GM19455 (cell line): Measurements from ENCODE around the gene CCSER1.

Experiments
- ATAC-seq: cut with Tn5 transposase; IDR thresholded peaks from one replicate; pipeline ENCODE4 v1.9.1; 2021; ENCODE audit not compliant: unreplicated experiment

CCSER1 gene

DNA sequence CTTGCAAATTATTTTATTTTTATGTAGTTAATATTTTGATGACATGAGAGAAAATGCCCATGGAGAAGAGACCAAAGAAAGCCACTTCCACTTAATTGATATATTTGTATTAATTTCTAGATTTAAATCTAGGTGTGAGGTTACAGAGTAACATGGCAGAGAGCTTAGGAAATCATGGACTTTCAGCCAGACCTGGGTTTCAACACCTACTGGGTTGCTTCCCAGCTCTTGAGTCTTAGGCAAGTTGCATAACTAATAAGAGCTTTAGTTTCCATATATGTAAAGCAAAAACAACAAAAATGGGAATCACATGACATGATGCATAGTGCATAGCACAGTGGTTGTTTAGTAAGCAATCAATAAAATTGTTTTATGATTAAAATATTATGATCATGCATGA lies 413.3 kb downstream of the CCSER1 start:
- no peak for ATAC-seq

DNA sequence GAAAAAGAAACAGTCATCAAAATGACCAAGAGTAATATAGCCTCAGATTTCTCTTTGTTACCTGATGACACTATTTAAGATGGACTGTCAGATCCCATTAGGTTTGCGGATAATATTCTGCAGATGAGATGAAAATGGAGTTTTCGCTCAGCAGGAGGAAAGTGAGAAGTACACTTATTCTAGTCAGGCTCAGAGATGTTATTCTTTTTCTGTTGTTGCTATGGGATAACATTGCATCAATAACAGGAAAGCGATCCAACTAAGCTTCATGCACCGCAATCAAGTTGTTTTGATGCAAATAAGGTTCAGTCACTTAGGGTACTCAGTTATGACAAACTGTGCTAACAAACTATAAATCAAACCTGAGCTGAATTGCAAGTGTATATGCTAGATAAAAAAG lies 415.0 kb downstream of the CCSER1 start:
- no peak for ATAC-seq

DNA sequence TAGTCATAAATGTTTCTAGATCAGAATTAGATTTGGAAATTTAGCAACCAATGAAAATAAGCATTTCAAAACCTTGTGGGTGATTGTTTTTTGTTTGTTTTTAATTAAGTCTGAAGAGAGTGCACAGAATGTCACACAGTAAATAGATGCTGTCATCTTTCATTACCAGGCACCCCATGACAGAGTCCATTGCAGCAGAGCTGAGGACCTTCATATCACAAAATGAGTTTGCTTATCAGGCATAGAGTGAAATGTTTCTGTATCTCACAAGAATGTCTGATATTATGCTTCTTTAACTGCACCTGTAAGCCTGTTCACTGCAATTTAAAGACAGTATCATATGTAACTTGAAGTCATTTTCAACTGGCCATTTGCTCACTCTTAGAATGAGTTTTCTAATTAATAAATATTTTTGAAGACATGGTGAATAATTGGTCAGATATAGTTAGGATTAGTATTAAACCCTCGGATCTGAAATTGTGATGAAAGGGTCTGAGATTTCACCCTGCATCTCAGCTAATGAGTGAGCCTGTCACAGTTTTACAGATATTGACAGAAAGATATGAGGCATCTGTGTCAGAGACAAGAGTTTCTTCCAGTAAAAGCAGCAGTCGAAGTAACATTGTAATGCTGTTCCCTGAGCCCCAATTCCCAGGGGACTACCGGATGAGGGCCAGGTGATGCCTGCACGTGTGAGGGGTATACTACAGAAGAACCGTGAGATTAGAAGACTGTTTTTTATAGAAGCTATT lies 416.4 kb downstream of the CCSER1 start:
- ATAC-seq = no peak

DNA sequence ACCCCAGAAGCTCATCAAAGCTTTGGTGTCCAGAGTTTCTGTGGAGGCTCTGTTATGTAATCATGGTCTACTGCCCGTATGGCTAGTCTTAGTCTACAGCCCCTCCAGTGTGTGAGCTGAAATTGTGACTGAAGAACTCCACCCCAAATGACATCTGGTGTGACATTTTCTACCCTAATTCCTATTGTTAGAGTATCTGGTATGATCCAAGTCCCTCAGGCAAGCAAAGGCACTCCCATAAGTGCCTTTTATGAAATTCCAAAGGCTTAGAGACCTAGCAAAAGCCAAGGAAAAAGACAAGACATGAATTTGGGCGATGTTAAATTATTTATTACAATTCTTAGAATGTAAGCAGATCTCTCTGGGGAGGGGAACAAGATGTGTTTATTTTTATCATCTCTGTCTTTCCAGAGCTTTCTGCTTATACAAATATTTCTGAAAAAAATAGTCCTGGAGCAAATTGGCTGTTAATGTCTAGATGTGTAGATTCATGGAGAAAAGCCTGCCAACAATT lies 417.4 kb downstream of the CCSER1 start:
- ATAC-seq = no peak

DNA sequence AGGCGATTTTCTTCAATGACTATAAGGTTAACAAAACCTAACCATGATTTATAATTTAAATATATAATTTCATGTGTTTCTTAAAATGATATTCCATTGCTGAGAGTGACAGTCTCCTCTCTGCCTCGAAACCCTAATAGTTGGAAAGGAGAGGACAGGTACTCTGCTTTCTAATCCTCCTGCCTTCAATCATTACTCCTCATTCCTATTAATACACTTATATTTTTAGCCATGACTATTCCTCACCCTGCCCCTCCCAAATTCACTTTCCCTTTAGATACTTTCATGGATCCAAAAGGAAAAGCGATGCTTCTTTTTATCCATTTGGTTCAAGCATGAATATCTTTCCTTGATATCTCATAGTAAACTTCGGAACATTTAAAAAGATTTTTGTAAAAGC lies 418.2 kb downstream of the CCSER1 start:
- ATAC-seq = no peak

DNA sequence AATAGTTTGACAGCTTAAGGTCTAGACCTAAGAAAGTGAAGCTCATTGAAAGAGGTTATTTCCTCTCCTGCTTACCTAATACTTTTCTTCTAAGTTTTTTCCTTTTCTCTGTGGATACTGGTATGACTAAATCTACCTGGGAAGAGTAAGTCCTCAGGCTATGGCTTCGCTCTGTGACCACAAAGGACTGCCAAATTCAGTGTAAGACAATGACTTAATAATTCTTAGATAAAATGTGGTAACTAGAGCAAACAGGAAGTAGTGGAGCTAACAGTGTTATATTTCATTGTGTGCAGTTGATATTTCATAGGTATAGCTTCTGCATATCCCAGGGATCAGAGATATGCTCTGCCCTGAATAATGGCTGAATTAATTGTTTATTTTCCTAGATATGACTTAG lies 418.9 kb downstream of the CCSER1 start:
- no peak for ATAC-seq

DNA sequence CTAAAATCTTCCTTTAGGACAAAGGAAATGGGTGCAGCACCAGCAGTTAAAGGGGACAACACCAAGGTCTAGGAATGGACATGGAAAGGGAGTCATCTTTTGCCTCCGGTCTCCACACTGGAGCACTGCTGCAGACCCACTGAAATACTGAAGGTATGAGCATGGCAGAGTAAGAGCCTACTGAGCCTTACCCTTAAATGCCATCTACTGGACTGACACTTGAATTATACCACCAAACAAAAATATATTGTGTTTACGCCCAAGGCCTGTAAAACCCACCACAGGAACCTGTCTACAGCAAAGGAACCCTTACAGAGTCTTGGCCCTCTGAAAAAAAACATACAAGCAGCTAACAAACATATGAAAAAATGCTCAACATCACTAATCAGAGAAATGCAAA lies 443.4 kb downstream of the CCSER1 start:
- ATAC-seq = no peak

DNA sequence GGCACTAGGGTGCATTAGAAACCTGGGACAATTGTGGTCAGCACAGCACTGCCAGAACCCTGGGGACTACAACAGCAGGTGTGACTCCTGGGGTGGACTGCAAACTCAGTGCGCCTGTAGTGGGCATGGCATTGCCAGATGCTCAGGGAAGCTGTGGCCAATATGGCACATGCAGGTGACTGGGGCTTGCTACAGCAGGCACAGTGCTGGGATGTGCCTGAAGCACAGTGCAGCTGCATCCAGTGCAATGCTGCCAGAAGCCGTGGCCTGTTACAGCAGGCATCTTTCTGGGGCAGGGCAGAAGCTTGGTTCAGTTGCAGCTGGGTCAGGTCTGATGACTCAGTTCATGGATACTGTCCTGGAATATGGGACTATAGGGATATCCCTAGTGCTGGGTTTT lies 445.8 kb downstream of the CCSER1 start:
- no peak for ATAC-seq

DNA sequence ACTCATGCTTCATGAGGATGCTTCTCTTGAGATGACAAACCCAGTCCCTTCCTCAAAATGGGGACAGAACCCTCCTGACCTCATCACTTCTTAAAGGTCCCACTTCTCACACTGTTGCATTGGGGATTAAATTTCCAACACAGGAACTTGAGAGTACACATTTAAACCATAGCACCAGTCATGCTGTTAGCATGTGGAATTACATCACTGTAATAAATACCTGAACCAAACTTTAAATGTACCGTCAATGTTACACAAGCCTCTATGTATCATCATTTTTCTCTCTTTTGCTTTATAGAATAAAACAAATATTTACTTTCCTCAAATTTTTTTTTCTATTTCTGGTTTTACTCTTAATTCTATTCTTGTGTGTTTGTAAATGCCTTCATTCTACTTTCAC lies 448.2 kb downstream of the CCSER1 start:
- ATAC-seq = no peak

DNA sequence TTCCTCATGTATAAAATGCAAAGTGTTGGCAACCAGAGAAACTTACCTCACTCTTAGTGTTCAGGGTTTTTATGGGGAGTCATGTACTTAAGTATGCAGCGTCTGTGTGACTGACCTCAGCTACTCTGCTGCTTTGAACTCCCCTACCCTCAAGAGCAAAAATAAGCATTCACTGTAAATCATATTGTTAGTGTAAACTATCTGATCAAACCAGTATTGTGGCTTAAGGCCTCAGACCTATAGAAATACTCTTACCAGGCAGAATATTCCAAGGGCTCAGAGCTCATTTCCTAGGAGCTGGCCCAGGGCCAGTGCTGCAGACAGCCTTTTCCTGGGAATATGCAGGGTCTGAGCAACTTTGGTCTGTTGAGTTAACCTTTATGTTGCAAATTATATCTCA lies 453.1 kb downstream of the CCSER1 start:
- ATAC-seq = no peak

DNA sequence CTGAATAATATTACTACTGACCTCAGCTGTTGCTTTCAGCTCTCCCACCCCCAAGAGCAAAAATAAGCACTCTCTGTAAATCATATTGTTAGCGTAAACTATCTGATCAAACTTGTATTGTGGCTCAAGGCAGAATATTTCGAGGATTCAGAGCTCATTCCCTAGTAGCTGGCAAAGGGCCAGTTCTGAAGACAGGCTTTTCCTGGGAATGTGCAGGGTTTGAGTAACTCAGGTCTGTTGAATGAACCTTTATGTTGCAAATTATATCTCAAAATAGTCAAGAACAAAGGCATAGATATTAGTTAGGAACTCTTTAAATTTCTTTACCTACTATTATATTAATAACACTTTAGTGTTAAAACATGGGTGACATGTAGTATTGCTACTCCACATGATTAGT lies 454.9 kb downstream of the CCSER1 start:
- ATAC-seq = no peak

DNA sequence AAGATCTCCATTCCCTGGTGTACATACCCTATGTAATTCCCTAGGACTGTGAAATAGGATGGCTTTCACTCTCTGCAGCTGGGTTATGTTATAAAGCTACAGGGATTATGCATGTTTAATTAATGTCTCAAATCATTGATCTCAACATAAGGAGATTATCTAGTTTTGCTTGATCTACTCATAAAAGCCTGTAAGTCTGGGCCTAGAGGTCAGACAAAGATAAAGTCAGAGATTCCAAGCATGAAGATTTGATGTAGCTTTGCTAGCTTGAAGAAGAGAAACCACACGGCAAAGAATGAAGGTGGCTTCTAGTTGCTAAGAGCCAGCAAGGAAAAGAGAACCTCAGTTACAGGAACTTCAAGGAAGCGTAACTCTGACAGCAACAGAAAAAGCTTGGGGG lies 456.9 kb downstream of the CCSER1 start:
- no peak for ATAC-seq

DNA sequence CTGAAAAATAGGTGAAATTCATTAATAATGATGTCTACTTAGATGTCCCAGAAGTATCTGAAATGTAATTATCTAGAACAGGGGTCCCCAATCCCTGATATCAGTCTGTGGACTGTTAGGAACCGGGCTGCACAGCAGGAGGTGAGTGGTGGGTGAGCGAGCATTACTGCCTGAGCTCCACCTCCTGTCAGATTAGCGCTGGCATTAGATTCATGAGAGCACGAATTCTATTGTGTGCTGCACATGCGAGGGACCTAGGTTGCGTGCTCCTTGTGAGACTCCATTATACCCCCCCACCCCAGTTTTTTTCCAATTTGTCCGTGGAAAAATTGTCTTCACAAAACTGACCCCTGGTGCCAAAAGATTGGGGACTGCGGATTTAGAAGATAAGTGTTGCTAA lies 458.8 kb downstream of the CCSER1 start:
- ATAC-seq = no peak

DNA sequence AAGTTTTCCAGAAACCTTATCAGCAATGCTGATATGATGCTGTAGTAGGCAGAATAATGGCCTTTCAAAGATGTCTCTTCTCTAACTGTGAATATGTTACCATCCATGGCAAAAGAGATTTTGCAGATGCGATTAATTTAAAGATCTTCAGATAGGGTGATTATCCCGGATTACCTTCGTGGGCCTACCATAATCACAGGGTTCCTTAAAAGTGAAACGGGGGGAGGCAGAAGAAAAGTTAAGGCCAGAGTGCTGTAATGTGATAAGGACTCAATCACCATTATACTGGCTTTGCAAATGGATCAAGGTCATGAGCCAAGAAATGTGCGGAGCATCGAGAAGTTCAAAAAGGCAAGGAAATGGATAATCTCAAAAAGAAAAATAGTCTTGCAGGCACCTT lies 459.6 kb downstream of the CCSER1 start:
- no peak for ATAC-seq

DNA sequence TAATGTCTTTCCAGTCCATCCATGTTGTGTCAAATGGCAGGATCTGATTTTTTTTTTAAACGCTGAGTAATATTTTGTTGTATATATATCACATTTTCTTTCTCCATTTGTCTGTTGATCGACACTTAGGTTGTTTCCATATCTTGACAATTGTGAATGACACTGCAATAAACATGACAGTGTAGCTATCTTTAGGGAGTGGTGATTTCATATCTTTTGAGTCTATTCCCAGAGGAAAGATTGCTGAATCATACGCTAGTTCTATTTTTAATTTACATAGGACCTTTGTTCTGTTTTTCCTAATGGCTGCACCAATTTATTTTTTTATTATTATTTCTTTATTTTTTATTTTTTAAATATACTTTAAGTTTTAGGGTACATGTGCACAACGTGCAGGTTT lies 470.7 kb downstream of the CCSER1 start:
- no peak for ATAC-seq

DNA sequence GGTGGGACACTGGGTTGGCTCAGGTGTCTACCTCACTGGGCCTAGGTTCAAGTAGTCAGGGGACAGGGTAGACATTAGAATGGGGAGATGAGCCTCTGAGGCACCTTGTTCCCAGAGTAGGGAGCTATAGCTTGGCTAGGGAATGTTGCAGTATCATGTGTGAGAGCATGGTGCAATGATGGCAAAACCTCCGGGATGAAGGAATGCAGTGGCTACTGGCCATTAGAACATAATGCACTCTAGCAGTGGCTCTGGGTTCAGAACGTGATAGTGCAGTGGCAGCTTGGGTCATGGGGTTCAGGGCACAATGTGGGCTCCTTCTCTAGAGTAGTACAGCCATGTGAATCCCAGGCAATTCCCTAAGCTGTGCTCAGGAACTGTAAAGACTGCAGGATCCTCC lies 471.5 kb downstream of the CCSER1 start:
- ATAC-seq = no peak

DNA sequence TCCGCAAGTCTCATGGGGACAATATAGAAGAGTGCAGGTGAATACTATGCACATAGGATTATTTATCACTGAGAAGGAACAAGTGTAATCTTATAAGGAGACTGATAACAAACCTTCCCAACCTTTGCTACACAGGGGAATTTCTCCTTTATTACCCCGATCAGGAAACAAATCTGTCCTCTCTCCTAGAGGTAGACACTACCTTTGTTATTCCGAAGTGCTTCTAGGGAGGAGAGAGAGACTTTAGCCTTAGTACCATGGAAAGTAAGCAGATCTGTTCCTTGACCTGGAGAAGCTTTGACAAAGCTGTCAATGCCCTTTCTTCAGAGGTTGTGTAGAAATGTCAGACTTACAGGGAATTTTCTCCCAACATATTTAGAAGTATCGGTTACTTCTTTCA lies 475.5 kb downstream of the CCSER1 start:
- ATAC-seq = no peak

DNA sequence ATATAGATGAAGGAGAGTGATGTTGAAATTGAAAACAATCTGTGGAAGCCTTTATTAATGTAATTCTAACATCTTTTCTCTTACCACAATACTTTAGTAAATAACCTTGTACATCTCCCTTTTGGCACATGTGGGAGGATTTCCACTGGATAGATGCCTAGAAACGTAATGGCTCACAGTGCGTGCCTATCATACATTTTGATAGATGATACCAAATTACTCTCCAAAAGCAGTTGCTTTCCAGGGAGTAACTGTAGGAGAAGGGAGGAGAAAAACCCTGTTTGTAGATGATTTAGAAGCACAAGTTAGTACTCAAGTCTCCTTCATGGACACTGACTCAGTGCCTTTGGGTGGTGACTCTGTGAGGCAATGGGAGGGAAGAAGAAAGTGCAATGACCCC lies 476.3 kb downstream of the CCSER1 start:
- ATAC-seq = no peak

DNA sequence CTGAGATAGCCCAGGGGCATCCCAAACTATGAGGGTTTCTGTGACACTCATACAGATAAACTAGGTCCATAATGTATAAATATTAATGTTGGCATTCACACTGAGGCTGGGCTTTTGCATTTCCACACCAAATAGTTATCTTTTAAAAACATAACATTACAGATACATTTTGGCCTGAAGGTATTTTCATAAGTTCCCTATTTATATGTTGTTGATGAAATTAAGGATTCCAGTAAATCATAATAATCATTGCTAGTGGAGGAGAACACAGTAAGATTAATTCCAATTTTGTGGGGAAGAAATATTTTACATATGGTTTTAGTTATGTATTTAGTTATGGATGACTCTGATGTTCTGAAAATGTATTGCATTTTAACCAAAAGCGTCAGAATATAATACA lies 479.6 kb downstream of the CCSER1 start:
- no peak for ATAC-seq

DNA sequence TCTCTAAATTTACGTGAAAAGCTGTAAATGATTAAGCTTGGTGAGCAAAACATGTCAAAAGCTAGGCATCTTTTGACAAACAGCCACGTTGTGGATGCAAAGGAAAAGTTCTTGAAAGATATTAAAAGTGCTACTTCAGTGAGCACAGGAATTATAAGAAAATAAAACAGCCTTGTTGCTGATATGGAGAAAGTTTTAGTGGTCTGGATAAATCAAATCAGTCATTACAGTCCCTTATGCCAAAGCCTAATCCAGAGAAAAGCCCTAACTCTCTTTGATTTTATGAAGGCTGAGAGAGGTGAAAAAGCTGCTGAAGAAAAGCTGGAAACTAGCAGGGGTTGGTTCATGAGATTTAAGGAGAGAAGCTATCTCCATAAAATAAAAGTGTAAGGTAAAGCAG lies 487.2 kb downstream of the CCSER1 start:
- no peak for ATAC-seq

DNA sequence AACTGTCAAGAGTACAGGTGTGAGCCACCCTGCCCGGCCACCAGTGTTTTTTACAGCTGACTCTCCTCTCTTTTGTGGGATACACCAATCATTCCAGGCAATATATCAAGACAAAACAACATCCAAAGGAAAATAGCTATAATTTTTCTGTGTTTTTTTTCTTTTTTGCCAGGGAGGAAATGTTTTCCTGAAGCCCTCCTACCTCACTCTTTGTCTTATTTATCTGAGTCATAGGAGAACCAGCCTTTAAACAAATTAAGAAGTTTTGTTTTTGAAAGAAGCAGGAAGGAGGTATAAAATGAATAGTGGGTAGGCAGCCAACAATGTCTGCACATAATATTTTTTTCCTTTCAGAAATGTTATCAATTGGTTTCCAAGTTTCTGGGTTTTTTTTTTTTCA lies 493.9 kb downstream of the CCSER1 start:
- ATAC-seq = no peak

DNA sequence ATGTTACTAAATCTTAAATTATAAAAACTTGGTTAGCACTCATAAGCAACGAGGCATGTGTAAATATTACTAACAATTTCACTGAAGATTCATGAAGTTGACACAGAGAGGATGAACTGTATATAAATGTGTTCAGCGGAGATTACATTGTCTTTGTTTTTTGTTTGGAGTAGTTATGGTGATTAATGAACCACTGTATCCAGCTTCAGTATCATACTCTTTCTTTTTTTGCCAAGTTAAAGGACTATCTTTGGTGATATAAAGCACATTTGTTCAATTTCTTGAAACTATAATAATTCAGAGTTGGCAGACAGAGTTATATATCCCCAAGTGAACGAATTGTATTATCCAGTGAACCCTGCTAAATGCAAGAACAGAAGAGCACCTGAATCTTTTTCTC lies 497.6 kb downstream of the CCSER1 start:
- no peak for ATAC-seq

DNA sequence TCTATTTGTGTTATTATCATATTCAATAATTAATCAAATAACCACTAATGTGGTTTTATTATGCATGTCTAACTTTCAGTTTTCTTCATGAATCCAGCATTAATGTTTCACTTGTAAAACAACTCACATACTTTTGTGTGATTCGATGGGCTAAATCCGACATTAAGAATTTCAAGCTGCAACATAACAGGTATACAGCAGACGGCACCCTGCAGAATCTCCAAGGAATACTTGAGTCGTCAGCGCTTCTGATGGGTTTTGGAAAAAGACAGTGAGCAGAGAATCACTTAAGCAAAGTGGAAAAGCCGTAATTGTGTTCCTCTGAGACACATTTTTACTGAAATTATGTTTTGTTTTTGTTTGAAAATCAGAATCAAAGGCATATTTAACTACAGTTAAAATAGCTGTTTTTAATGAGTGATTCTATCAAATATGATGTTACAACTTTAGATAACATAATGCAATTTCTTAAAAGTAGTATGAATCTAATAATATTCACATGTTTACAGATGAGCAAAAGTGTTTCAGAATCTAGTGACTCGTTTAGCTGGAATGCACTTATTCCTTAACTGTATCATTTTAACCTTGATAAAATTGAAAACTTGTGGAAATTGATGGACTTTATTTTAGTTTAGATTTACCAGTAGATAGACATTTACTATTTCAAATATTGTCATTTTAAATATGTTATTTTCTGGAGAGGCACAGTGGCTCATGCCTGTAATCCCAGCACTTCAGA lies 514.8 kb downstream of the CCSER1 start:
- no peak for ATAC-seq
